Measurements from ENCODE around the gene PCDHA5. TPM values are rescaled to one million over a fixed set of nuclear protein-coding genes. Genes with fewer than 3 reads are reported as not detected.
A peak's percentile ranks its signal among the peaks of the same experiment; 100 is the strongest.
"Not testable (repeated sequence)": the region's sequence is repeated elsewhere in the genome, so short reads cannot be mapped to it uniquely, and the experiment has no call there.

The PCDHA5 gene
- total RNA-seq, 1 donor from 2014 or later, result 3.4 TPM

- peaks cover 40% of the 10 kb centered on the region for H3K36me3 Mint-ChIP-seq (ENCODE audit: insufficient read depth)
- peaks cover 13% of the 10 kb centered on the region for H3K9me3 Mint-ChIP-seq (ENCODE audit: low read depth)
- H3K4me1 Mint-ChIP-seq (ENCODE audit: low read depth), result no peaks in the 10 kb centered on the region
- no peaks in the 10 kb centered on the region for H3K27me3 Mint-ChIP-seq
- no peak for DNase-seq (ENCODE audit: low spot score, unreplicated experiment)
- no peak for TF ChIP-seq CTCF (IDR thresholded peaks at IDR 0.05; ENCODE audit: unreplicated experiment)
- no peak overlapping the region for H3K4me3 Mint-ChIP-seq (ENCODE audit: low read depth)
- H3K27ac Mint-ChIP-seq, result no peak overlapping the region
Measured at GRCh38 chr5:140822281-140822629, 842 bp downstream of the PCDHA5 start.

GRCh38 chr5:140822969-140823368 is 1.6 kb downstream of the PCDHA5 start:
- Mint-ChIP-seq H3K36me3 (ENCODE audit: insufficient read depth) (peaks cover 38% of the 10 kb centered on the region), H3K27ac (peak overlapping the region; percentile 29), H3K9me3 (ENCODE audit: low read depth) (peaks cover 13% of the 10 kb centered on the region)
- not testable (repeated sequence) for H3K4me1 Mint-ChIP-seq (ENCODE audit: low read depth); H3K4me3 Mint-ChIP-seq (ENCODE audit: low read depth); H3K27me3 Mint-ChIP-seq; DNase-seq (ENCODE audit: low spot score, unreplicated experiment)

- Mint-ChIP-seq H3K4me1 (ENCODE audit: low read depth) (no peaks in the 10 kb centered on the region), H3K9me3 (ENCODE audit: low read depth) (peaks cover 16% of the 10 kb centered on the region), H3K27ac (no peak overlapping the region), H3K4me3 (ENCODE audit: low read depth) (no peak overlapping the region), H3K36me3 (ENCODE audit: insufficient read depth) (peaks cover 40% of the 10 kb centered on the region), H3K27me3 (no peaks in the 10 kb centered on the region)
- no peak for TF ChIP-seq CTCF (IDR thresholded peaks at IDR 0.05; ENCODE audit: unreplicated experiment)
- DNase-seq (ENCODE audit: low spot score, unreplicated experiment), result no peak
Measured at GRCh38 chr5:140823475-140823874, 2.1 kb downstream of the PCDHA5 start.

GRCh38 chr5:140827704-140828361 is 6.4 kb downstream of the PCDHA5 start, which contains the start of gene PCDHA6:
PCDHA6 (plus strand) TSS chr5:140827960; CDS start chr5:140828092, 132 bp downstream.
- Mint-ChIP-seq H3K4me1 (ENCODE audit: low read depth) (no peaks in the 10 kb centered on the region), H3K27me3 (no peaks in the 10 kb centered on the region), H3K4me3 (ENCODE audit: low read depth) (peak within 1 kb of the TSS; percentile 78), H3K36me3 (ENCODE audit: insufficient read depth) (peaks cover 49% of the 10 kb centered on the region), H3K9me3 (ENCODE audit: low read depth) (peaks cover 24% of the 10 kb centered on the region), H3K27ac (peak within 1 kb of the TSS; percentile 98)
- TF ChIP-seq CTCF (IDR thresholded peaks at IDR 0.05; ENCODE audit: unreplicated experiment), result peak; percentile 60
- no peak for DNase-seq (ENCODE audit: low spot score, unreplicated experiment)

- Mint-ChIP-seq H3K27me3 (no peaks in the 10 kb centered on the region), H3K27ac (peak overlapping the region; percentile 98)
- DNase-seq (ENCODE audit: low spot score, unreplicated experiment), result no peak
Measured at GRCh38 chr5:140828362-140828737, 6.9 kb downstream of the PCDHA5 start.

GRCh38 chr5:140829511-140830501 is 8.4 kb downstream of the PCDHA5 start:
- H3K36me3 Mint-ChIP-seq (ENCODE audit: insufficient read depth), result peaks cover 59% of the 10 kb centered on the region
- H3K4me3 Mint-ChIP-seq (ENCODE audit: low read depth); H3K27ac Mint-ChIP-seq; H3K27me3 Mint-ChIP-seq; DNase-seq (ENCODE audit: low spot score, unreplicated experiment); H3K4me1 Mint-ChIP-seq (ENCODE audit: low read depth): not testable (repeated sequence)
- H3K9me3 Mint-ChIP-seq (ENCODE audit: low read depth), result peaks cover 36% of the 10 kb centered on the region

More at GRCh38 chr5:140828362-140828737, 6.9 kb downstream of the PCDHA5 start:
- H3K4me3 Mint-ChIP-seq (ENCODE audit: low read depth), result peak overlapping the region; percentile 78
- H3K36me3 Mint-ChIP-seq (ENCODE audit: insufficient read depth), result peaks cover 52% of the 10 kb centered on the region
- H3K4me1 Mint-ChIP-seq (ENCODE audit: low read depth), result no peaks in the 10 kb centered on the region
- H3K9me3 Mint-ChIP-seq (ENCODE audit: low read depth), result peaks cover 27% of the 10 kb centered on the region
- peak; percentile 37 for TF ChIP-seq CTCF (IDR thresholded peaks at IDR 0.05; ENCODE audit: unreplicated experiment)
